Cardiac fibroblast (primary cell): Measurements from ENCODE around the gene EFNA2.
A peak's percentile ranks its signal among the peaks of the same experiment; 100 is the strongest.

ENCODE experiments used
- DNase-seq, 2 donors: peaks; one replicate each; pipeline versions ENCODE4 v3.0.0 to v3.0.0-alpha.2; 2010; ENCODE audit warnings: low read depth in 2 of 2
- H3K4me3 ChIP-seq, 2 donors: replicated peaks in 1 of 2; 1 replicate in 1 of 2; 2 replicates in 1 of 2; pipeline ENCODE4 v1.5.1; 2011; ENCODE audit warnings: low read depth in 2 of 2, low read length in 2 of 2, mild to moderate bottlenecking in 2 of 2, moderate library complexity in 1 of 2
- CTCF ChIP-seq: IDR thresholded peaks from one replicate; pipeline ENCODE4 v1.5.1; 2011; ENCODE audit warnings: low read depth, mild to moderate bottlenecking, low read length, inconsistent platforms

Gene EFNA2

GRCh38 chr19:1249990-1250436 lies 35.7 kb upstream of the EFNA2 start:
- TF ChIP-seq CTCF, result no peak
- no peak for DNase-seq
- peak overlapping the region; percentile 67 to 81 for H3K4me3 ChIP-seq

GRCh38 chr19:1250437-1251260 lies 35.0 kb upstream of the EFNA2 start:
- TF ChIP-seq CTCF, result no peak
- H3K4me3 ChIP-seq, result peak overlapping the region; percentile 67 to 81
- peak; percentile 65 to 86 for DNase-seq

- DNase-seq, result peak; percentile 79 to 80
Measured at GRCh38 chr19:1251330-1252220, 34.1 kb upstream of the EFNA2 start.

GRCh38 chr19:1252221-1252820 lies 33.4 kb upstream of the EFNA2 start:
- peak overlapping the region; percentile 67 to 81 for H3K4me3 ChIP-seq
- DNase-seq, result peak; percentile 98 to 99
- TF ChIP-seq CTCF, result no peak

More at GRCh38 chr19:1251330-1252220, 34.1 kb upstream of the EFNA2 start:
- H3K4me3 ChIP-seq, result peak overlapping the region; percentile 67 to 81
- no peak for TF ChIP-seq CTCF

GRCh38 chr19:1252821-1253513 lies 32.7 kb upstream of the EFNA2 start:
- no peak for TF ChIP-seq CTCF
- DNase-seq, result peak; percentile 98 to 99

GRCh38 chr19:1253514-1254080 lies 32.1 kb upstream of the EFNA2 start:
- DNase-seq, result no peak
- TF ChIP-seq CTCF, result no peak
- H3K4me3 ChIP-seq, result peak overlapping the region; percentile 67 to 81

More at GRCh38 chr19:1252821-1253513, 32.7 kb upstream of the EFNA2 start:
- H3K4me3 ChIP-seq, result peak overlapping the region; percentile 67 to 81
